OCI-LY3 (cell line): ENCODE measurements around the gene DNAH10.

Source experiments
- CTCF ChIP-seq: fragments of 200-600, 300-600 bp; sonication (generic); IDR thresholded peaks from 2 replicates; pipeline ENCODE4 v1.5.1; 2014; ENCODE audit warnings: antibody characterized with exemption, low read length, low read depth
- EZH2phosphoT487 ChIP-seq: fragments of 200-600 bp; shearing (Covaris generic); IDR thresholded peaks from 2 replicates; pipeline ENCODE4 v1.6.1; 2018; ENCODE audit warnings: antibody characterized with exemption, mixed run types, low read depth

GRCh38 chr12:123907726-123908476 lies 145.8 kb downstream of the DNAH10 start:
- TF ChIP-seq CTCF = no peak
- no peak for TF ChIP-seq EZH2phosphoT487
